Lower leg skin (tissue), 4 donors: ENCODE data around the gene SLC22A4. TPM values are rescaled to one million over a fixed set of nuclear protein-coding genes. Genes with fewer than 3 reads are reported as not detected.

Experiments used
- DNase-seq, 2 donors: peaks; one replicate each; pipeline ENCODE4 v3.0.0-alpha.2; 2019; ENCODE audit warnings: low spot score in 2 of 2
- H3K4me3 ChIP-seq: fragments of 200-600 bp; sonication (generic); 2 replicates; pipeline ENCODE4 v1.5.1; 2017; ENCODE audit warnings: mild to moderate bottlenecking, low read depth; ENCODE audit not compliant: poor library complexity, severe bottlenecking
- CTCF ChIP-seq, 3 donors: fragments of 450-650 bp; IDR thresholded peaks; one replicate each; pipeline ENCODE4 v1.5.1; 2016; ENCODE audit warnings: antibody characterized with exemption in 3 of 3, mild to moderate bottlenecking in 3 of 3, moderate library complexity in 2 of 3
- POLR2A ChIP-seq, 2 donors: fragments of 450-650 bp; IDR thresholded peaks; one replicate each; pipeline ENCODE4 v1.6.1; 2016 to 2017; ENCODE audit warnings: antibody characterized with exemption in 2 of 2, mild to moderate bottlenecking in 1 of 2, moderate library complexity in 1 of 2
- WGBS, 2 donors: methylation state at CpG; one replicate each; pipeline ENCODE4 v1.1.5; 2018; 5-methylcytosine and 5-hydroxymethylcytosine counted together
- intact Hi-C: fragments of 100-400 bp; cut with DNase I; formaldehyde crosslinking; loops from one replicate; pipeline ENCODE4 v1.15.0; 2023; ENCODE audit warnings: low total_unique reads
- total RNA-seq, 4 donors: library from RNA; depleted of rRNA; stranded (reverse); fragments of >200 nt; gene quantifications; one replicate each; pipeline ENCODE4 v1.1.0, GENCODE V29; 2016

The SLC22A4 gene
- total RNA-seq, 4 donors from 2014 or later: 0.27 to 1.8 (median 1.8) TPM

- TF ChIP-seq POLR2A (IDR thresholded peaks at IDR 0.05): no peak
- TF ChIP-seq CTCF (IDR thresholded peaks at IDR 0.05): no peak
- no peak for DNase-seq
- 81 to 92% methylated on average over 4 of the region's 4 CpGs for WGBS, 2 donors
- H3K4me3 ChIP-seq: no peak overlapping the region
- intact Hi-C loops: no loop called here
Measured at GRCh38 chr5:132308701-132309100, 14.5 kb downstream of the SLC22A4 start.

GRCh38 chr5:132309679-132310078 is 15.5 kb downstream of the SLC22A4 start:
- intact Hi-C loops: no loop called here
- TF ChIP-seq CTCF (IDR thresholded peaks at IDR 0.05) (no peak), POLR2A (IDR thresholded peaks at IDR 0.05) (no peak)
- no peak for DNase-seq
- no peak overlapping the region for H3K4me3 ChIP-seq

GRCh38 chr5:132310141-132310834 is 16.1 kb downstream of the SLC22A4 start:
- TF ChIP-seq POLR2A (IDR thresholded peaks at IDR 0.05): no peak
- no peak for TF ChIP-seq CTCF (IDR thresholded peaks at IDR 0.05)
- no peak for DNase-seq

GRCh38 chr5:132313366-132313765 is 19.2 kb downstream of the SLC22A4 start:
- no peak overlapping the region for H3K4me3 ChIP-seq
- TF ChIP-seq CTCF (IDR thresholded peaks at IDR 0.05): no peak
- TF ChIP-seq POLR2A (IDR thresholded peaks at IDR 0.05): no peak
- 47 to 51% methylated on average over 4 of the region's 4 CpGs for WGBS, 2 donors
- intact Hi-C loops: no loop called here
- DNase-seq: peak in 1 of 2 donors; percentile 37

More at GRCh38 chr5:132310141-132310834, 16.1 kb downstream of the SLC22A4 start:
- intact Hi-C loops: no loop called here
- 55 to 64% methylated on average over 11 of the region's 11 CpGs for WGBS, 2 donors
- H3K4me3 ChIP-seq: no peak overlapping the region

- intact Hi-C loops: no loop called here
- no peak for DNase-seq
- H3K4me3 ChIP-seq: no peak overlapping the region
- 94 to 100% methylated on average over 2 of the region's 2 CpGs for WGBS, 2 donors
- no peak for TF ChIP-seq CTCF (IDR thresholded peaks at IDR 0.05)
- no peak for TF ChIP-seq POLR2A (IDR thresholded peaks at IDR 0.05)
Measured at GRCh38 chr5:132313961-132314432, 19.8 kb downstream of the SLC22A4 start.
